ENCODE measurements around the gene PKLR. TPM values are rescaled to one million over a fixed set of nuclear protein-coding genes. Genes with fewer than 3 reads are reported as not detected.
"Not testable (repeated sequence)": the region's sequence is repeated elsewhere in the genome, so short reads cannot be mapped to it uniquely, and the experiment has no call there.

Gene PKLR
- total and polyA plus RNA-seq, 2 donors (not counting 1 experiment from before 2014, with no cell fraction given): not detected

DNA sequence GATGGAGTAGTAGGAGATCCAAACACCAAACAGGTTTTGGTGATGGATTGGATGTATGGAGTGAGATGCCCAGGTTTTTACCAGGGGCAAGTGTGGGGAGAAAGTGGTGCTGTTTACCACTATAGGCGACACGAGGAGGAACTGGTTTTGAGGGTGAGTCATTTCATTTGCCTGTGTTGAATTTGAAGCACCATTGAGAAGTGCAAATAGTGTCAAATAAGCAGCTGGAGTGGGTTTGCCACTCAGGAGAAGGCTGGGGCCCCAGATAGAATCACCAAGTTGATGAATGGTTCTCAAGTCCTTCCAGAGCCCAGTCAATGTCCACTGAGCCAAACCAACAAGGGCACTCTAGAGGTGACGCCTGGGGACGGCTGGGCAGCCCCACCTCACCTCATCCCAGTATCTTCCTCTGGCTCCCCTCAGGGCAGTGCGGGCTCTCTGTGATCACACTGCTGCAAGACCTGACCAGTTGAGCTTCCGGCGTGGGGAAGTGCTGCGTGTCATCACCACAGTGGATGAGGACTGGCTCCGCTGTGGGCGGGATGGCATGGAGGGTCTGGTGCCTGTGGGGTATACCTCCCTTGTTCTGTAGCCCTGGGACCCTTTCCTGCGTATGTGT is 28.9 kb upstream of the PKLR start:
- DNase-seq (no peak), ATAC-seq (ENCODE audit: low read depth) (no peak)
- H3K4me1 Mint-ChIP-seq: no peaks in the 10 kb centered on the region
- Histone ChIP-seq H3K9me3 (ENCODE audit: control extremely low read depth in 1 of 3, control insufficient read depth in 2 of 3, insufficient read depth in 1 of 3, low read length in 2 of 3) (no peaks in the 10 kb centered on the region), H4K20me1 (ENCODE audit: control insufficient read depth, insufficient read depth, low read length, poor library complexity, severe bottlenecking) (no peaks in the 10 kb centered on the region), H3K9ac (ENCODE audit: low read length) (no peak overlapping the region), H3K4me1 (ENCODE audit: control insufficient read depth in 2 of 2, insufficient read depth in 2 of 2, low read length in 2 of 2) (peaks cover 0 to 3% of the 10 kb centered on the region in 2 donors), H3K4me2 (replicated peaks; ENCODE audit: low read depth, low read length, poor library complexity, severe bottlenecking) (no peak overlapping the region), H2AFZ (ENCODE audit: insufficient read depth, low read depth, low read length, poor library complexity, severe bottlenecking) (no peak overlapping the region), H3K27ac (ENCODE audit: low read length in 2 of 2) (no peak overlapping the region), H3K79me2 (ENCODE audit: control insufficient read depth, insufficient read depth, low read length) (no peaks in the 10 kb centered on the region), H3K27me3 (replicated peaks in 1 of 4; ENCODE audit: control extremely low read depth in 1 of 4, control insufficient read depth in 3 of 4, insufficient read depth in 4 of 4, low read length in 3 of 4) (no peaks in the 10 kb centered on the region), H3K36me3 (replicated peaks in 1 of 2; ENCODE audit: control extremely low read depth in 1 of 2, control insufficient read depth in 1 of 2, extremely low read depth in 1 of 2, insufficient read depth in 2 of 2, low read length in 1 of 2) (peaks cover 0 to 16% of the 10 kb centered on the region in 2 experiments), H3K4me3 (ENCODE audit: control extremely low read depth in 1 of 5, extremely low read depth in 1 of 5, insufficient read depth in 1 of 5, low read depth in 2 of 5, low read length in 4 of 5) (no peak overlapping the region)
- no peak for TF ChIP-seq EZH2 (IDR thresholded peaks at IDR 0.05; ENCODE audit: borderline replicate concordance, insufficient read depth, low read depth, low read length, poor library complexity, severe bottlenecking)
- TF ChIP-seq, protein P1, sequence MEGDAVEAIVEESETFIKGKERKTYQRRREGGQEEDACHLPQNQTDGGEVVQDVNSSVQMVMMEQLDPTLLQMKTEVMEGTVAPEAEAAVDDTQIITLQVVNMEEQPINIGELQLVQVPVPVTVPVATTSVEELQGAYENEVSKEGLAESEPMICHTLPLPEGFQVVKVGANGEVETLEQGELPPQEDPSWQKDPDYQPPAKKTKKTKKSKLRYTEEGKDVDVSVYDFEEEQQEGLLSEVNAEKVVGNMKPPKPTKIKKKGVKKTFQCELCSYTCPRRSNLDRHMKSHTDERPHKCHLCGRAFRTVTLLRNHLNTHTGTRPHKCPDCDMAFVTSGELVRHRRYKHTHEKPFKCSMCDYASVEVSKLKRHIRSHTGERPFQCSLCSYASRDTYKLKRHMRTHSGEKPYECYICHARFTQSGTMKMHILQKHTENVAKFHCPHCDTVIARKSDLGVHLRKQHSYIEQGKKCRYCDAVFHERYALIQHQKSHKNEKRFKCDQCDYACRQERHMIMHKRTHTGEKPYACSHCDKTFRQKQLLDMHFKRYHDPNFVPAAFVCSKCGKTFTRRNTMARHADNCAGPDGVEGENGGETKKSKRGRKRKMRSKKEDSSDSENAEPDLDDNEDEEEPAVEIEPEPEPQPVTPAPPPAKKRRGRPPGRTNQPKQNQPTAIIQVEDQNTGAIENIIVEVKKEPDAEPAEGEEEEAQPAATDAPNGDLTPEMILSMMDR (IDR thresholded peaks at IDR 0.05): no peak
- H3K4me3 Mint-ChIP-seq: no peak overlapping the region
- ChIA-PET POLR2A (no interaction called here), CTCF (interaction anchor here (0.7 kb wide), 1 partner anchor 82 kb away, joined by 4 read pairs; no protein-coding TSS in a partner anchor)
- no peak overlapping the region for H3K27ac Mint-ChIP-seq
- intact Hi-C loops (cut with micrococcal nuclease): loop anchor here (10.0 kb wide), 1 partner anchor 1175 kb away; the partner anchor contains the start of gene MEF2D
- H3K9me3 Mint-ChIP-seq (ENCODE audit: insufficient read depth): no peaks in the 10 kb centered on the region
- 91% methylated on average over 7 of the region's 11 CpGs for WGBS (ENCODE audit: insufficient coverage)
- H3K27me3 Mint-ChIP-seq: no peaks in the 10 kb centered on the region

DNA sequence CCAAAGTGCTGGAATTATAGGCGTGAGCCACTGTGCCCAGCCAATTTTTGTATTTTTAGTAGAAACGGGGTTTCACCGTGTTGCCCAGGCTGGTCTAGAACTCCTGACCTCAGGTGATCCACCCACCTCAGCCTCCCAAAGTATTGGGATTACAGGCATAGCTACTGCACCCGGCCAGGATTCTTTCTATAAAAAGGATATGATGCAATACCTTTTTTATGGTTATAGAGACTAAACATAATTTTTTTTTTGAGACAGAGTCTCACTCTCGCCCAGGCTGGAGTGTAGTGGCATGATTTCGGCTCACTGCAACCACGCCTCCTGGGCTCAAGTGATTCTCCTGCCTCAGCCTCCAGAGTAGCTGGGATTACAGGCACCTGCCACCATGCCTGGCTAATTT is 27.6 kb upstream of the PKLR start:
- H4K20me1 ChIP-seq (ENCODE audit: control insufficient read depth, insufficient read depth, low read length, poor library complexity, severe bottlenecking); H3K4me3 Mint-ChIP-seq; H3K9me3 Mint-ChIP-seq (ENCODE audit: insufficient read depth); H3K27me3 Mint-ChIP-seq; H3K4me1 ChIP-seq (ENCODE audit: control insufficient read depth in 2 of 2, insufficient read depth in 2 of 2, low read length in 2 of 2); DNase-seq; H3K9ac ChIP-seq (ENCODE audit: low read length); H3K4me2 ChIP-seq (replicated peaks; ENCODE audit: low read depth, low read length, poor library complexity, severe bottlenecking); H3K4me3 ChIP-seq (ENCODE audit: control extremely low read depth in 1 of 5, extremely low read depth in 1 of 5, insufficient read depth in 1 of 5, low read depth in 2 of 5, low read length in 4 of 5); H3K27ac Mint-ChIP-seq; ATAC-seq (ENCODE audit: low read depth); H3K9me3 ChIP-seq (ENCODE audit: control extremely low read depth in 1 of 3, control insufficient read depth in 2 of 3, insufficient read depth in 1 of 3, low read length in 2 of 3); H3K79me2 ChIP-seq (ENCODE audit: control insufficient read depth, insufficient read depth, low read length); H3K4me1 Mint-ChIP-seq; H2AFZ ChIP-seq (ENCODE audit: insufficient read depth, low read depth, low read length, poor library complexity, severe bottlenecking); H3K27me3 ChIP-seq (replicated peaks in 1 of 4; ENCODE audit: control extremely low read depth in 1 of 4, control insufficient read depth in 3 of 4, insufficient read depth in 4 of 4, low read length in 3 of 4); H3K27ac ChIP-seq (ENCODE audit: low read length in 2 of 2); POLR2A ChIA-PET: not testable (repeated sequence)
- H3K36me3 ChIP-seq (replicated peaks in 1 of 2; ENCODE audit: control extremely low read depth in 1 of 2, control insufficient read depth in 1 of 2, extremely low read depth in 1 of 2, insufficient read depth in 2 of 2, low read length in 1 of 2): peaks cover 0 to 16% of the 10 kb centered on the region in 2 experiments
- intact Hi-C loops (cut with micrococcal nuclease): loop anchor here (10.0 kb wide), 1 partner anchor 1176 kb away; the partner anchor contains the start of gene MEF2D
- CTCF ChIA-PET: interaction anchor here (0.7 to 2.1 kb wide), 4 partner anchors 78 to 1006 kb away, joined by 3 to 9 read pairs (median 4); partner anchors contain the start of genes MTX1 and THBS3
- WGBS (ENCODE audit: insufficient coverage): 100% methylated on average over 6 of the region's 7 CpGs

Data from B cell (primary cell).